Measurements from ENCODE around the gene SPEG. TPM values are rescaled to one million over a fixed set of nuclear protein-coding genes. Genes with fewer than 3 reads are reported as not detected.

Gene SPEG
- total and polyA plus RNA-seq, 10 donors: 0.74 to 8.2 (median 3.7) TPM

- Histone ChIP-seq H3K4me1 (peaks cover 4 to 38% (median 21%) of the 10 kb centered on the region in 6 donors), H3K27ac (no peak within 1 kb of the TSS), H3K36me3 (no peaks in the 10 kb centered on the region), H3K4me3 (no peak within 1 kb of the TSS), H3K27me3 (replicated peaks in 1 of 7) (peaks cover 0 to 100% (median 72%) of the 10 kb centered on the region in 7 donors), H3K9me3 (no peaks in the 10 kb centered on the region)
- no peak for DNase-seq
- intact Hi-C loops (cut with DNase I; ENCODE audit: low total_unique reads): no loop called here
- WGBS, 5 donors: 0 to 13% (median 7%) methylated on average over 6 to 31 of the region's 31 CpGs
- TF ChIP-seq POLR2AphosphoS5 (IDR thresholded peaks at IDR 0.05) (peak in 1 of 3 donors; percentile 35), POLR2A (IDR thresholded peaks at IDR 0.05) (no peak)
Observed at GRCh38 chr2:219514196-219514761, 79.6 kb downstream of the SPEG start, which contains the start of gene ASIC4. Gene ASIC4 (plus strand): TSS chr2:219514482. CDS start chr2:219514725, 243 bp downstream.

- Histone ChIP-seq H3K4me3 (no peak overlapping the region), H3K9me3 (no peaks in the 10 kb centered on the region), H3K36me3 (no peaks in the 10 kb centered on the region), H3K4me1 (peaks cover under 1 to 32% (median 15%) of the 10 kb centered on the region in 6 donors), H3K27me3 (replicated peaks in 1 of 7) (peaks cover 0 to 100% (median 71%) of the 10 kb centered on the region in 7 donors), H3K27ac (no peak overlapping the region)
- DNase-seq: no peak
- 87 to 95% (median 88%) methylated on average over 7 to 21 of the region's 21 CpGs for WGBS, 5 donors
- TF ChIP-seq CTCF (IDR thresholded peaks at IDR 0.05 in 8 of 11, conservative IDR thresholded peaks at IDR 0.05 in 3 of 11): no peak
- TF ChIP-seq POLR2AphosphoS5 (IDR thresholded peaks at IDR 0.05): no peak
- no peak for TF ChIP-seq POLR2A (IDR thresholded peaks at IDR 0.05)
- intact Hi-C loops (cut with DNase I; ENCODE audit: low total_unique reads): no loop called here
Observed at GRCh38 chr2:219514836-219515235, 80.2 kb downstream of the SPEG start.

- H3K4me3 ChIP-seq: no peak overlapping the region
- no peaks in the 10 kb centered on the region for H3K9me3 ChIP-seq
- H3K36me3 ChIP-seq: no peaks in the 10 kb centered on the region
- WGBS, 5 donors: 59 to 75% (median 66%) methylated on average over 17 of the region's 17 CpGs
- no peak overlapping the region for H3K27ac ChIP-seq
- H3K27me3 ChIP-seq (replicated peaks in 1 of 7): peaks cover 0 to 100% (median 66%) of the 10 kb centered on the region in 7 donors
- peaks cover 0 to 24% (median 10%) of the 10 kb centered on the region in 6 donors for H3K4me1 ChIP-seq
- intact Hi-C loops (cut with DNase I; ENCODE audit: low total_unique reads): no loop called here
- no peak for DNase-seq
- TF ChIP-seq POLR2AphosphoS5 (IDR thresholded peaks at IDR 0.05) (no peak), POLR2A (IDR thresholded peaks at IDR 0.05) (no peak), CTCF (IDR thresholded peaks at IDR 0.05 in 8 of 11, conservative IDR thresholded peaks at IDR 0.05 in 3 of 11) (no peak)
Observed at GRCh38 chr2:219515874-219516629, 81.4 kb downstream of the SPEG start.

- no peaks in the 10 kb centered on the region for H3K36me3 ChIP-seq
- intact Hi-C loops (cut with DNase I; ENCODE audit: low total_unique reads): no loop called here
- no peak for DNase-seq
- TF ChIP-seq POLR2AphosphoS5 (IDR thresholded peaks at IDR 0.05) (no peak), POLR2A (IDR thresholded peaks at IDR 0.05) (no peak), CTCF (IDR thresholded peaks at IDR 0.05 in 8 of 11, conservative IDR thresholded peaks at IDR 0.05 in 3 of 11) (no peak)
- peaks cover 0 to 29% (median 12%) of the 10 kb centered on the region in 6 donors for H3K4me1 ChIP-seq
- H3K27ac ChIP-seq: no peak overlapping the region
- peaks cover 0 to 100% (median 67%) of the 10 kb centered on the region in 7 donors for H3K27me3 ChIP-seq (replicated peaks in 1 of 7)
- WGBS, 5 donors: 36 to 43% (median 41%) methylated on average over 7 of the region's 7 CpGs
- no peaks in the 10 kb centered on the region for H3K9me3 ChIP-seq
- no peak overlapping the region for H3K4me3 ChIP-seq
Observed at GRCh38 chr2:219516888-219517287, 82.2 kb downstream of the SPEG start.
